HUES6 (cell line): ENCODE results near the gene POU6F2.
"Not testable (repeated sequence)": the region's sequence is repeated elsewhere in the genome, so short reads cannot be mapped to it uniquely, and the experiment has no call there.

Experiments used
- H3K27ac ChIP-seq: 2 replicates; pipeline ENCODE4 v1.7.0; 2013; ENCODE audit warnings: low read depth, mild to moderate bottlenecking, low read length, inconsistent platforms
- H3K27me3 ChIP-seq: 2 replicates; pipeline ENCODE4 v1.6.1; 2013; ENCODE audit warnings: low read length; ENCODE audit not compliant: control insufficient read depth, insufficient read depth
- H3K36me3 ChIP-seq: 2 replicates; pipeline ENCODE4 v1.6.1; 2013; ENCODE audit warnings: low read length; ENCODE audit not compliant: control insufficient read depth, insufficient read depth
- H3K4me1 ChIP-seq: 2 replicates; pipeline ENCODE4 v1.6.1; 2013; ENCODE audit warnings: low read length; ENCODE audit not compliant: control insufficient read depth, insufficient read depth
- H3K4me3 ChIP-seq: 2 replicates; pipeline ENCODE4 v1.5.1; 2013; ENCODE audit warnings: low read depth, low read length
- H3K9ac ChIP-seq: one replicate; pipeline ENCODE4 v1.6.1; 2013; ENCODE audit warnings: mild to moderate bottlenecking, low read length
- H3K9me3 ChIP-seq: 2 replicates; pipeline ENCODE4 v1.6.1; 2013; ENCODE audit warnings: low read depth, low read length; ENCODE audit not compliant: control insufficient read depth, insufficient read depth

POU6F2 gene

DNA sequence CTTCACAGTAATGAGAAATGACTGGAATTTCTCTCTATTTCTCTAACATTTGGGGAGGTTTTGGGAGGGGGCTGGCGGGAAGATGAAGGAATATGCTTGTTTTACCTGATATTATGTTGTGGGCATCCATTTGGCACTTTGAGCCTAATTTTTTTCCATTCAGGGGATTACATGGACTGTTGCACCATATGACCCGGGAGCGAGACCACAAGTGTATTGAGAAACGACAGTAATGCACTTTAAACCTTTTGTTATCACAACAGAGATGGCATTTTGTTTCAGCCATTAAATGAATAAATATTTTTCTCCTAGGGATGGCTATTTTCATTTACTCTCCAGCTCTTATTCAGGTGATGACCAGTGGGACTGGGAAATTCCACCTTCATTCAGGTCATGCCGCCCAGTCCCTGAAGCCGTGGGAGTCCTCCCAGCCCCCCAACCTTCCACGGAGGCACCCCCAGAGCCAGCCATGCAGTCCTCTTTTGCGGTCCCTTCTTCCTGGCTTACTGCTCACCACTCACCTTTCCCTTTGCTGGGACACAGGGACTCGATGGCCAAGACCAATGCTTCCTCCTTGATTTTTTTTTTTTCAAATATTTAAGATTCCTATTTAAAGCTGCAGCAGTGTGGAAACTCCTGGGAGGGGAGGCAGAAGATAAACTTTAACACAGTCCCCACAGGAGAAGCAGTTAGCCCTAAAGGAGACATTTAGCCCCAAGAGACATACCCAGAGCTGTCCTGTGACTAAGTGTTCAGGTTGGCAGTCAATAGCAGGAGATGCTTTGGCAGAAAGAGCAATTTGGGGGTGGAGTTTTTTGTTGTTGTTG is 397.6 kb downstream of the POU6F2 start:
- Histone ChIP-seq H3K9ac (no peak overlapping the region), H3K4me3 (no peak overlapping the region), H3K4me1 (0 out of 2 replicates have a peak, but pooled peaks cover 4% of the 10 kb centered on the region), H3K27ac (no peak overlapping the region), H3K36me3 (no peaks in the 10 kb centered on the region), H3K9me3 (0 out of 2 replicates have a peak, but pooled peaks cover 5% of the 10 kb centered on the region), H3K27me3 (no peaks in the 10 kb centered on the region)

- H3K27me3 ChIP-seq = no peaks in the 10 kb centered on the region
- no peak overlapping the region for H3K9ac ChIP-seq
- no peak overlapping the region for H3K27ac ChIP-seq
- H3K4me1 ChIP-seq = 0 out of 2 replicates have a peak, but pooled peaks cover 4% of the 10 kb centered on the region
- H3K9me3 ChIP-seq = no peaks in the 10 kb centered on the region
- H3K36me3 ChIP-seq = no peaks in the 10 kb centered on the region
- H3K4me3 ChIP-seq = no peak overlapping the region
Measured at GRCh38 chr7:39375874-39376190, 398.1 kb downstream of the POU6F2 start.

DNA sequence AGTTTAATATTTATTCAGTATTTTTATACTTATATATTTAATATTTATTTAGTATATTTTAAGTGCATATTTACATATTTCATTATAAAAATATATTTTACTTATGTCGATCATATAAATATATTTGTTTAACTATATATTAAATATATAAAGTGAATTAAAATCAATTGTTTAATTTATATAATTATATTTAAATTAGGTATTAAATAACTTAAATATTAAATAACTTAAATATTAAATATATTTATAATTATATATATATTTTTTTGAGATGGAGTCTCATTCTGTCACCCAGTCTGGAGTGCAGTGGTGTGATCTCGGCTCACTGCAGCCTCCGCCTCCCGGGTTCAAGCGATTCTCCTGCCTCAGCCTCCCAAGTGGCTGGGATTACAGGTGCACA is 399.2 kb downstream of the POU6F2 start:
- H3K9me3 ChIP-seq, H3K9ac ChIP-seq, H3K4me1 ChIP-seq, H3K27me3 ChIP-seq, H3K4me3 ChIP-seq, H3K27ac ChIP-seq, H3K36me3 ChIP-seq: not testable (repeated sequence)

DNA sequence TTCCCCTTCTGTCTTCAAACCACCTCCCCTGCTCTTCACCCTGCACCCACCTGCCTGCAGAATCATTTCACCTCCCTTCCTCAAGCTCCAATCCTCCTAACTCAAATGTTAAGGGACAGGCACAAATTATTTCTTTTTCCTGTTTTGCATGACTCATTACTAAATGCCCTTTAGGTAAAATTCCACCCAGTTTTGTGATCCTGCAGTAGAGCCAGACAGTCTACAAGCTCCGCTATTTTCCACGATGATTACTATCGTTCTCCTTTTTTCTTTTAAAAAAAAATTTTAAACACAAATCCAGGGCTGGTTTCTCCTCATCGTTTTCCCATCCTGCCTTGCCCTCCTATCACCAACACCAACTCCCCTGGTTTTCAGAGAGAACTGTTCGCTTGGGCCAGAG is 401.7 kb downstream of the POU6F2 start:
- no peak overlapping the region for H3K27ac ChIP-seq
- H3K9ac ChIP-seq = no peak overlapping the region
- H3K9me3 ChIP-seq = no peaks in the 10 kb centered on the region
- H3K4me3 ChIP-seq = no peak overlapping the region
- no peaks in the 10 kb centered on the region for H3K36me3 ChIP-seq
- 0 out of 2 replicates have a peak, but pooled peaks cover 4% of the 10 kb centered on the region for H3K4me1 ChIP-seq
- H3K27me3 ChIP-seq = no peaks in the 10 kb centered on the region

GRCh38 chr7:39383136-39383535 is 405.4 kb downstream of the POU6F2 start:
- Histone ChIP-seq H3K36me3 (no peaks in the 10 kb centered on the region), H3K9me3 (no peaks in the 10 kb centered on the region)

GRCh38 chr7:39384386-39384785 is 406.7 kb downstream of the POU6F2 start:
- Histone ChIP-seq H3K36me3 (no peaks in the 10 kb centered on the region), H3K27me3 (no peaks in the 10 kb centered on the region), H3K9me3 (no peaks in the 10 kb centered on the region), H3K4me1 (no peaks in the 10 kb centered on the region), H3K4me3 (no peak overlapping the region), H3K9ac (no peak overlapping the region), H3K27ac (no peak overlapping the region)

More at GRCh38 chr7:39383136-39383535, 405.4 kb downstream of the POU6F2 start:
- H3K9ac ChIP-seq = no peak overlapping the region
- H3K4me3 ChIP-seq = no peak overlapping the region
- H3K27ac ChIP-seq = no peak overlapping the region
- no peaks in the 10 kb centered on the region for H3K27me3 ChIP-seq
- H3K4me1 ChIP-seq = no peaks in the 10 kb centered on the region

- Histone ChIP-seq H3K4me3 (no peak overlapping the region), H3K9me3 (no peaks in the 10 kb centered on the region), H3K27me3 (no peaks in the 10 kb centered on the region), H3K9ac (no peak overlapping the region), H3K36me3 (no peaks in the 10 kb centered on the region), H3K27ac (no peak overlapping the region), H3K4me1 (no peaks in the 10 kb centered on the region)
Measured at GRCh38 chr7:39386718-39387117, 409.0 kb downstream of the POU6F2 start.

DNA sequence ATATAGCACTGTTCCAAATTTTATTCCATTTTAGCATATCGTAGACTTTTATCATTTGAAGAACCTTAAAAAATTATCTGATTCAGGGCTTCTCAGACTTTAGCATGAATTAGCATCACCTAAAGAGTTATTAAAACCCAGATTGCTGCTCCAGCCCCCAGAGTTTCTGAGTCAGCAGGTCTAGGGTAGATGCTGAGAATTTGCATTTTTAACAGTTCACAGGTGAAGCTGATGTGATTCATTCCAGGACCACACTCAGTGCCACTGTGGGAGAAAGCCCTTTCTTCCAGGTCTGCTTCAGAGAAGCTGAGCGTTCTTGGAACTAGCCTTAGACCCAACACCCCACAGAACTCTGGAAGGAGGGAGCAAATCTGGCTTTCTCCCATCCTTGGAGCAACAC is 414.4 kb downstream of the POU6F2 start:
- no peaks in the 10 kb centered on the region for H3K27me3 ChIP-seq
- H3K4me3 ChIP-seq = no peak overlapping the region
- no peaks in the 10 kb centered on the region for H3K9me3 ChIP-seq
- H3K4me1 ChIP-seq = peaks cover 10% of the 10 kb centered on the region
- H3K36me3 ChIP-seq = no peaks in the 10 kb centered on the region
- no peak overlapping the region for H3K27ac ChIP-seq
- H3K9ac ChIP-seq = no peak overlapping the region

GRCh38 chr7:39394105-39394680 is 416.5 kb downstream of the POU6F2 start:
- Histone ChIP-seq H3K9ac (no peak overlapping the region), H3K4me3 (no peak overlapping the region), H3K27ac (no peak overlapping the region), H3K4me1 (peaks cover 10% of the 10 kb centered on the region), H3K27me3 (no peaks in the 10 kb centered on the region), H3K36me3 (no peaks in the 10 kb centered on the region), H3K9me3 (no peaks in the 10 kb centered on the region)

GRCh38 chr7:39399458-39399857 is 421.7 kb downstream of the POU6F2 start:
- H3K9ac ChIP-seq = no peak overlapping the region
- H3K9me3 ChIP-seq = no peaks in the 10 kb centered on the region
- no peak overlapping the region for H3K27ac ChIP-seq
- no peaks in the 10 kb centered on the region for H3K36me3 ChIP-seq
- H3K4me3 ChIP-seq = no peak overlapping the region
- peaks cover 19% of the 10 kb centered on the region for H3K4me1 ChIP-seq
- no peaks in the 10 kb centered on the region for H3K27me3 ChIP-seq

DNA sequence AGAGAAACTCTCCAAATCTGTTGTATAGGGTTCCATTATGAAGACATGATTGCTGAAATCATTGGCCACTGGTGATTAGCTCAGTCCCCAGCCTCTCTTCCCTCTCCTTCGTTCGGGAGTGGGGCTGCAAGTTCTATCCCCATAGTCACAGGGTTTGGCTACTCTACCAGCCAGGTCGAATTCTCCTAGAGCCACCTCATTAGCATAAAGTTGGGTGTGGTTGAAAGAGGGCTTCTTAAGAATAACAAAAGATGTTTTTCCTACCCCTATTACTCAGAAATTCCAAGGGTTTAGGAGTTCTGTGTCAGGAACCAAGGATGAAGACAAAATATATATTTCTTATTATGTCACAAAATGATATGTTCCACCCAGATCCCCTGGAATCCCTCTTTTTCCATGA is 422.3 kb downstream of the POU6F2 start:
- Histone ChIP-seq H3K27me3 (no peaks in the 10 kb centered on the region), H3K9ac (no peak overlapping the region), H3K4me1 (peaks cover 19% of the 10 kb centered on the region)

More for the DNA sequence above, 422.3 kb downstream of the POU6F2 start:
- H3K4me3 ChIP-seq = no peak overlapping the region
- no peaks in the 10 kb centered on the region for H3K36me3 ChIP-seq
- H3K9me3 ChIP-seq = no peaks in the 10 kb centered on the region
- H3K27ac ChIP-seq = no peak overlapping the region
